Brain microvascular endothelial cell (primary cell): ENCODE results near the gene ABCB6.

Source experiments
- DNase-seq: peaks from one replicate; pipeline ENCODE4 v3.0.0-alpha.2; 2020
- H3K27ac ChIP-seq: fragments of 250-450 bp; sonication (Bioruptor Pico); 2 replicates; pipeline ENCODE4 v1.5.1; 2020; ENCODE audit warnings: mild to moderate bottlenecking, moderate library complexity
- H3K27me3 ChIP-seq: fragments of 250-450 bp; sonication (Bioruptor Pico); replicated peaks from 2 replicates; pipeline ENCODE4 v1.5.1; 2020; ENCODE audit warnings: mild to moderate bottlenecking
- H3K36me3 ChIP-seq: fragments of 250-450 bp; sonication (Bioruptor Pico); replicated peaks from 2 replicates; pipeline ENCODE4 v1.5.1; 2020; ENCODE audit warnings: mild to moderate bottlenecking
- H3K4me3 ChIP-seq: 2 replicates; pipeline ENCODE4 v1.5.1; 2011; ENCODE audit warnings: low read depth, mild to moderate bottlenecking, control low read depth, low read length, moderate library complexity
- in situ Hi-C: cut with HindIII; loops from 2 replicates; pipeline ENCODE4 v1.10.0; 2017; ENCODE audit warnings: low sequenced_read_pairs, low pct_ligation_motif_present
- TF ChIP-seq, protein P1 (sequence below): IDR thresholded peaks from 2 replicates; pipeline ENCODE4 v1.5.1; 2011; ENCODE audit warnings: low read depth, mild to moderate bottlenecking, moderate library complexity, low read length, control low read depth, inconsistent platforms; ENCODE audit errors: missing control alignments

Gene ABCB6

DNA sequence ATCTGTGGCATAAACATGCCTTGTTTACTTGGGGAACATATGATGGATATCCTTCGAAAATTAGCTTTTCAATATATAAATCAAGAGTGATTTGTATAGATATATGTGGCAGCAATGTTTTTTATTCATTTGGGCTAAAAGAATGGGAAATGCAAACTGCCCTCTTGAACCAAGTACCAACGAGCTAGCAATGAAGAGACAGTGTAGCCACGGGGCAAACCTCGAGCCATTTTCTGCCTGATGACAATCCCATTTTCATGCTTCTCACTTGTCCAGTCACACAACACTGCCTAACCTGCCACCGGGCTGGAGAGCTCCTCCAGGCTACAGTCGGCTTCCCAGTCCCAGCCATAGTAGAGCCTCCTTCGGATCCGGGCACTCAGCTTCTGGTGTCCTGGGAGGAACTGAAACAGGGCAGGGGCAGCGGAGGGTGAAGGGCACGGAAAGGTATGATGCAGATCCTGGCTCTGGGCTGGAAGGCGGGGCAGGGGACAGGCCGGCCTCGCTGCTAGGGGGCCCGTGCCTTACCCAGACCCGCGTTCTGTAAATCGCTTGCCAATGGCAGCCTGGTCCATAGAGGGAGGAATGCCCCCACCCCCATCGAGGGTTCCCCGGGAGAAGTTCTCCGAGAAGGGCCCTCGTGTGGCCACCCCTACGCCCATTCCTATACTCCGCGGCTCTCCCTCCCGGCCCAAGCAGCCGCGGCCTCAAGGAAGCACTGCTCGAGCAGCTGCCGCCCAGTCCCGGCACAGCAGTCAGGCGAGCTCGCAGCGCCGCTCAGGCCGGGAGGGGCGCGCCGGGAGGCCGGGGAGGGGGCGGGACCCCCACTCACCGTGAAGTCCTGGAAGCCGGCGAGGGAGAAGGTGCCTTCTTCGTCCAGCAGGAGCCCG is 42.6 kb downstream of the ABCB6 start:
- Histone ChIP-seq H3K27ac (peak overlapping the region; percentile 90), H3K27me3 (no peaks in the 10 kb centered on the region), H3K4me3 (peak overlapping the region; percentile 84), H3K36me3 (peaks cover 19% of the 10 kb centered on the region)
- peak; percentile 19 for DNase-seq
- TF ChIP-seq, protein P1, sequence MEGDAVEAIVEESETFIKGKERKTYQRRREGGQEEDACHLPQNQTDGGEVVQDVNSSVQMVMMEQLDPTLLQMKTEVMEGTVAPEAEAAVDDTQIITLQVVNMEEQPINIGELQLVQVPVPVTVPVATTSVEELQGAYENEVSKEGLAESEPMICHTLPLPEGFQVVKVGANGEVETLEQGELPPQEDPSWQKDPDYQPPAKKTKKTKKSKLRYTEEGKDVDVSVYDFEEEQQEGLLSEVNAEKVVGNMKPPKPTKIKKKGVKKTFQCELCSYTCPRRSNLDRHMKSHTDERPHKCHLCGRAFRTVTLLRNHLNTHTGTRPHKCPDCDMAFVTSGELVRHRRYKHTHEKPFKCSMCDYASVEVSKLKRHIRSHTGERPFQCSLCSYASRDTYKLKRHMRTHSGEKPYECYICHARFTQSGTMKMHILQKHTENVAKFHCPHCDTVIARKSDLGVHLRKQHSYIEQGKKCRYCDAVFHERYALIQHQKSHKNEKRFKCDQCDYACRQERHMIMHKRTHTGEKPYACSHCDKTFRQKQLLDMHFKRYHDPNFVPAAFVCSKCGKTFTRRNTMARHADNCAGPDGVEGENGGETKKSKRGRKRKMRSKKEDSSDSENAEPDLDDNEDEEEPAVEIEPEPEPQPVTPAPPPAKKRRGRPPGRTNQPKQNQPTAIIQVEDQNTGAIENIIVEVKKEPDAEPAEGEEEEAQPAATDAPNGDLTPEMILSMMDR = no peak
- in situ Hi-C loops = no loop called here

DNA sequence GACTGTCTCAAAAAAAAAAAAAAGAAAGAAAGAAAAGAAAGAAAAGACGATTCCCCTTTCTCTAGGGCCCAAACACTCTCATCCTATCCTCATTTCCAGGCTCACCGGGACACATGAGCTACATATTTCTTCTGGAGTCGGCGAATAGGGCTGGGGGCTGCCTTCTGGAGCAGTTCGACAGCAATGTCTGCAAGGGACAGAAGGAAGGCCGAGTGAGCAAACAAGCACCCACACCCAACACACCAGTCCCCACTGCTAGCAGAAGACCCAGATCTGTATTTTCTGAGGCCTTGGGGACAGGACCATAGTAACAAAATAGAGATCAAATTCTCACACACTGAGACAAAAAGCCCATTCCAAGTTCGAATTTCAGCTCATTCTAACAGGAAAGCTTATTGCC is 43.3 kb downstream of the ABCB6 start:
- TF ChIP-seq, protein P1 = no peak
- Histone ChIP-seq H3K36me3 (peaks cover 16% of the 10 kb centered on the region), H3K4me3 (no peak overlapping the region), H3K27me3 (no peaks in the 10 kb centered on the region), H3K27ac (no peak overlapping the region)
- in situ Hi-C loops = no loop called here
- DNase-seq = no peak

DNA sequence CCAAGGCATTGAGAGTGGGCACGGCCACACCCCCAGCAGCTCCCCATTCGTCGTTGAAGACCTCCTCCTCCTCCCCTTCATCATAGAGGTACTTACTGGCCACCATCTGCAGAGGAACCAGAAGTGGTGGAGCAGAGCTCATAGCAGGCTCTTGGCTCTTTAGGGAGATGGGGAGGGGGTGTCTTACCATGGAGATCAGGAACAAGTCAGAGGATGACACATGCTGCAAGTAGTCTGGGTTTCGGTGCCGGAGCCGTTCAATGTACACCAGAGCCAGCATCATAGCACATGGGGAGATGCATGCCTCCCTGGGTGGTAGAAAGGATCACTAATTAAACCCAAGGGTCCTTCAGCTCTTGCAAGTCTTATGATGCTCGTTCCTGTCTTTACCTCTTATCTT is 44.0 kb downstream of the ABCB6 start:
- TF ChIP-seq, protein P1 = no peak
- Histone ChIP-seq H3K27ac (no peak overlapping the region), H3K27me3 (no peaks in the 10 kb centered on the region), H3K36me3 (peaks cover 16% of the 10 kb centered on the region), H3K4me3 (no peak overlapping the region)
- in situ Hi-C loops = no loop called here
- no peak for DNase-seq

DNA sequence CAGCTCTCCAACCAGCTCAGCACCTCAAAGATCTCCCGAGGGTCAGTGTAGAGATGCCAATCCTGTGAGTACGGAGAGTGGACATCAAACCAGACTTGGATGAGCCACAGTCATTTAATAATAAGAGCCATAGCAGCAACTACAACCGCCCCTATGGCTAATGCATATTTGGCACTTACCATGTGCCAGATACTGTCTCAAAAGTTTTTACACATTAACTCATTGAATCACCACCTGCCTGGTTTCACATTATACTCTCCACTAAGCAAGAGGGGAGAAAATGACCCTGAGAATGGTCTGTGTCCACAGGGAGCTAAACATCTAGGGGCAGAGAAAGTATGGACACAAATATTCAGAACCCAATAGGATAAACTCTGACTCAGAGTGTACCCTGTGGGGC is 44.6 kb downstream of the ABCB6 start:
- in situ Hi-C loops = no loop called here

DNA sequence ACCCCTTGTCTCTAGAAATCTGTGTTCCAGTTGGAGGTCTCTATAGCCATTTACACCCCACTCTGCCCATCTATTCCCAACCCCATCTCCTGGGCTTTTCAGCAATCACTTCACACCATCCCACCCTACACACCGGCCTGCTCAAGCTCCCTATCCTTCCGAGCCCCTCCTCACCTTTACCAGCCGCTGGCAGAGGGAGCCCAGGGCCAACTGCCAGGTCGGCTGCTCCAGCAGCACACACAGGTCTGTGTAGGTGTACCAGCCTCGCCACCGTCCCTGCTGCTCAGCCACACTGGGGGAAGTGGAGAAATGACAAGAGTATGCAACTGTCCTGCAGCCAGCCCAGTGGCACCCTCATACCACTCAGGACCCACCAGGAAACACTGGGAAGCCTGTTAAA is 45.6 kb downstream of the ABCB6 start:
- no peak for DNase-seq
- Histone ChIP-seq H3K27me3 (no peaks in the 10 kb centered on the region), H3K36me3 (peaks cover 16% of the 10 kb centered on the region), H3K27ac (no peak overlapping the region), H3K4me3 (no peak overlapping the region)
- TF ChIP-seq, protein P1 = no peak
- in situ Hi-C loops = no loop called here

More for the DNA sequence above, 44.6 kb downstream of the ABCB6 start:
- Histone ChIP-seq H3K4me3 (no peak overlapping the region), H3K36me3 (peaks cover 16% of the 10 kb centered on the region), H3K27ac (no peak overlapping the region), H3K27me3 (no peaks in the 10 kb centered on the region)
- TF ChIP-seq, protein P1 = no peak
- no peak for DNase-seq
